Left ventricle myocardium inferior (tissue), 1 donor: ENCODE measurements around the gene PCGF1. TPM values are rescaled to one million over a fixed set of nuclear protein-coding genes. Genes with fewer than 3 reads are reported as not detected.

ENCODE experiments used
- DNase-seq: peaks from one replicate; pipeline ENCODE4 v3.0.0-alpha.2; 2020
- H3K27ac ChIP-seq: fragments of 200-600 bp; replicated peaks from 2 replicates; pipeline ENCODE4 v1.8.0; 2021
- H3K27me3 ChIP-seq: fragments of 200-600 bp; 2 replicates; pipeline ENCODE4 v1.8.0; 2021; ENCODE audit warnings: low read depth
- H3K36me3 ChIP-seq: fragments of 200-600 bp; 2 replicates; pipeline ENCODE4 v1.8.0; 2021
- H3K4me1 ChIP-seq: fragments of 200-600 bp; 2 replicates; pipeline ENCODE4 v1.8.0; 2021
- H3K4me3 ChIP-seq: fragments of 200-600 bp; 2 replicates; pipeline ENCODE4 v1.8.0; 2021; ENCODE audit warnings: mild to moderate bottlenecking, moderate library complexity
- H3K9me3 ChIP-seq: fragments of 200-600 bp; replicated peaks from 2 replicates; pipeline ENCODE4 v1.8.0; 2021
- intact Hi-C: fragments of 100-400 bp; cut with micrococcal nuclease; formaldehyde crosslinking; loops from one replicate; pipeline ENCODE4 v1.11.0; 2022
- total RNA-seq: library from RNA; stranded (reverse); fragmentation: NEBNext Ultra II Directional; extraction: Animal tissue kit (Norgen Biotek cat#: 25700); gene quantifications from one replicate; pipeline ENCODE4 v1.2.1, GENCODE V29; 2021
- TF ChIP-seq, protein P1 (sequence below): fragments of 200-600 bp; IDR thresholded peaks from 2 replicates; pipeline ENCODE4 v1.8.0; 2021; ENCODE audit warnings: antibody characterized with exemption, mild to moderate bottlenecking, borderline replicate concordance
- donor health status: DM: no; HTN: yes; CAD: no; lungs with severe emphysema.

PCGF1 gene
- total RNA-seq, 1 donor from 2014 or later, result 20.2 TPM

DNA sequence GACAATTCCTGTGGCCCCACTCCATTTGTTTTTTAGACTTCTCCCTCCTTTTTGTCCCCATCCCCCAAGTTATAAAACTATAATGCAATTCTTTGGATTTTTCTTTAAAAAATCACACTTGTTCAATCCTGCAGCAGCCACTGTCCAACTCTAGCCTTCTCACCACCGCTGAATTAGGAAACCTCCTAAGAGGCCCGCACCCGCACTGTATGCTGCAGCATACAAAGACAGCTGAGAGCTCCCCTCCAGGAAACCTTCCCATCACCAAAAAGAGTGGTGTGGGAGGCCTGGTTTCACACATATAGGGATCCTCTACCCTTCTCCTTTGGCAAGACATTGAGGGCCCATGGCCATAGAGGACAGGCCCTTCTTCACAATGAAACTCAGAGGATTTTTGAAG, 2.9 kb downstream of the PCGF1 start:
- H3K4me3 ChIP-seq, result peak overlapping the region; percentile 80
- peaks cover 83% of the 10 kb centered on the region for H3K27me3 ChIP-seq
- H3K4me1 ChIP-seq, result peaks cover 70% of the 10 kb centered on the region
- TF ChIP-seq, protein P1, sequence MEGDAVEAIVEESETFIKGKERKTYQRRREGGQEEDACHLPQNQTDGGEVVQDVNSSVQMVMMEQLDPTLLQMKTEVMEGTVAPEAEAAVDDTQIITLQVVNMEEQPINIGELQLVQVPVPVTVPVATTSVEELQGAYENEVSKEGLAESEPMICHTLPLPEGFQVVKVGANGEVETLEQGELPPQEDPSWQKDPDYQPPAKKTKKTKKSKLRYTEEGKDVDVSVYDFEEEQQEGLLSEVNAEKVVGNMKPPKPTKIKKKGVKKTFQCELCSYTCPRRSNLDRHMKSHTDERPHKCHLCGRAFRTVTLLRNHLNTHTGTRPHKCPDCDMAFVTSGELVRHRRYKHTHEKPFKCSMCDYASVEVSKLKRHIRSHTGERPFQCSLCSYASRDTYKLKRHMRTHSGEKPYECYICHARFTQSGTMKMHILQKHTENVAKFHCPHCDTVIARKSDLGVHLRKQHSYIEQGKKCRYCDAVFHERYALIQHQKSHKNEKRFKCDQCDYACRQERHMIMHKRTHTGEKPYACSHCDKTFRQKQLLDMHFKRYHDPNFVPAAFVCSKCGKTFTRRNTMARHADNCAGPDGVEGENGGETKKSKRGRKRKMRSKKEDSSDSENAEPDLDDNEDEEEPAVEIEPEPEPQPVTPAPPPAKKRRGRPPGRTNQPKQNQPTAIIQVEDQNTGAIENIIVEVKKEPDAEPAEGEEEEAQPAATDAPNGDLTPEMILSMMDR, result no peak
- H3K27ac ChIP-seq, result peak overlapping the region; percentile 93
- no peak for DNase-seq
- intact Hi-C loops, result no loop called here
- no peaks in the 10 kb centered on the region for H3K9me3 ChIP-seq
- peaks cover 21% of the 10 kb centered on the region for H3K36me3 ChIP-seq

DNA sequence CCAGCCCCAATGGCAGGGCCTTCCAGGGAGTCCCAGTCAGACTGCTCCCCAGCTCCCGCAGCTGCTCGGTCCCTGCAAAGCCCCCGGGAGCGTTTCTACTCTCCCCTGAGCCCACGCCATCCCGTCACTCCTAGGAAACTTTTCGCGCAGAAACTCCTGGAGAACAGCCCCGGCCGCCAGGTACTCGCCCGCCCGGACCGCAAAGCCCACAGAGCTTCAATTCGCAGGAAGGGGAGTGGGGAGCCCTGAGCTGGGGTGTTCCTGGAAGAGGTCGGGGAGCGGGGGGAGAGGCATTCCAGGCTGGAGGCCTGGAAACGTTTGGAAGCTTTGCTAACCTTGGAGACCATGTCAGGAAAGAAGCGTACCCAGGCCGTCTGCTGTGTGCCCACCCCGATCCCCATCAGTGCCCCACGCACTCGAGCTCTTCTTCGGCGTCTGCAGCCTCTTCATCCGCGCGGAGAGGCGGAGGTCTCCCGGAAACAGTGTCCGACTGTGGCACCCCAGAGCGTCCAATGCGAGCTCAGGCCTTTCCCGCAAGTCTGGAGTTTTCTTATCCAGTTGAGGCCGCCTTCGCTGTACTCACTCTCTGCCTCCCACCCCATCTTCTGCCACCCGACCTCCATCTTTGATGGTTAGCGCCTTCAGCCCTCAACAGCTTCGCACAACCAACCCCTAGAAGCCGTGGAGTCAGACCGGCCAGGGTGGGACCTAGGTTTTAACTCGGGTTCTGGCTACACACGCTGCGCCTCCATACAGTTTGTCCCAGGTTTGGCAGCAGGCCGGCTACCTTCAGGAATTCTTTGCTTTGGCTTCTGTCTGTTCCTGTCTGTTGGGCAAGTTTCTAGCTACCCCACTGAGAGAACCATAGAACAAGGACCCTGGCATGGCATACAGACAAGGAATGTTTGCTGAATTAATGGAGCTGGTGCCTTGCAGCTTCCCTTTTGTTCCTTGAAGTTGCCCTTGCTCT, 3.7 kb downstream of the PCGF1 start:
- Histone ChIP-seq H3K36me3 (peaks cover 21% of the 10 kb centered on the region), H3K9me3 (no peaks in the 10 kb centered on the region), H3K27ac (peak overlapping the region; percentile 93), H3K4me1 (peaks cover 78% of the 10 kb centered on the region), H3K27me3 (peaks cover 83% of the 10 kb centered on the region), H3K4me3 (peak overlapping the region; percentile 80)
- TF ChIP-seq, protein P1, result no peak
- no peak for DNase-seq
- intact Hi-C loops, result no loop called here

GRCh38 chr2:74502720-74503505, 4.6 kb downstream of the PCGF1 start:
- H3K27me3 ChIP-seq, result peaks cover 87% of the 10 kb centered on the region
- intact Hi-C loops, result no loop called here

DNA sequence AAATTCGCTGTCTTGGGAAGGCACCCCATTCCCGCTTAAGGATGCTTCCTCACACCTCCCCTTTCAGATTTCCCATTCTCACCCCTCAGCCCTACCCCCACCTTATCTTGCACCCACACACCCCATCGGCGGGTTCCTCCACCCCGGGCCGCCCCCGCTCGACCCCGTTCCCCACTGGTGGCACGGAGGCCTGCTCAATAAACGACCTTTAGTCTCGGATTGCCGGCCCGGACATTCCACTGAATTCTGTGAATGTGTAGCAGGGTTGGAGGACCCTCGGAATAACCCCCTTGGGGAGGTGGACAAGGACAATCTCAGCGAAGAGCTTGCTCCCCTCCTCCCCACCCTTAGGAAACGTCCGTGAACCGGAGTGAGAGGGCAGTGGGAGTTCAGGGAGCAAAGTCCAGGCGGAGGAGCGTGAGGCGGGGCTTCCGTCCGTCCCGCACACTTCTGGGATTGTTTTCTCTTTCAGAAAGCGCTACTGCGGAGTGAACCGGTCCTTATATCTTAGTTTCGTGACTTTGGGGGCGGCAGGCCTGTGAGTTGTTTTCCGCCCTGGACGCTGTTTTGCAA, 5.3 kb downstream of the PCGF1 start:
- Histone ChIP-seq H3K4me3 (peak overlapping the region; percentile 80), H3K4me1 (peaks cover 82% of the 10 kb centered on the region), H3K27ac (peak overlapping the region; percentile 93), H3K9me3 (no peaks in the 10 kb centered on the region), H3K27me3 (peaks cover 94% of the 10 kb centered on the region), H3K36me3 (peaks cover 21% of the 10 kb centered on the region)
- TF ChIP-seq, protein P1, result no peak
- intact Hi-C loops, result no loop called here
- no peak for DNase-seq

More at GRCh38 chr2:74502720-74503505, 4.6 kb downstream of the PCGF1 start:
- H3K9me3 ChIP-seq, result no peaks in the 10 kb centered on the region
- peak overlapping the region; percentile 93 for H3K27ac ChIP-seq
- H3K4me1 ChIP-seq, result peaks cover 81% of the 10 kb centered on the region
- TF ChIP-seq, protein P1, result peak; percentile 35
- H3K36me3 ChIP-seq, result peaks cover 21% of the 10 kb centered on the region
- H3K4me3 ChIP-seq, result peak overlapping the region; percentile 80
- peak; percentile 87 for DNase-seq

- intact Hi-C loops, result no loop called here
- Histone ChIP-seq H3K36me3 (peaks cover 21% of the 10 kb centered on the region), H3K4me3 (peak overlapping the region; percentile 80), H3K4me1 (peaks cover 75% of the 10 kb centered on the region), H3K9me3 (no peaks in the 10 kb centered on the region), H3K27ac (no peak overlapping the region), H3K27me3 (peaks cover 99% of the 10 kb centered on the region)
- TF ChIP-seq, protein P1, result no peak
- DNase-seq, result no peak
Measured at GRCh38 chr2:74501335-74502071, 6.0 kb downstream of the PCGF1 start.
